ENCODE measurements around the gene SUCO.

DNA sequence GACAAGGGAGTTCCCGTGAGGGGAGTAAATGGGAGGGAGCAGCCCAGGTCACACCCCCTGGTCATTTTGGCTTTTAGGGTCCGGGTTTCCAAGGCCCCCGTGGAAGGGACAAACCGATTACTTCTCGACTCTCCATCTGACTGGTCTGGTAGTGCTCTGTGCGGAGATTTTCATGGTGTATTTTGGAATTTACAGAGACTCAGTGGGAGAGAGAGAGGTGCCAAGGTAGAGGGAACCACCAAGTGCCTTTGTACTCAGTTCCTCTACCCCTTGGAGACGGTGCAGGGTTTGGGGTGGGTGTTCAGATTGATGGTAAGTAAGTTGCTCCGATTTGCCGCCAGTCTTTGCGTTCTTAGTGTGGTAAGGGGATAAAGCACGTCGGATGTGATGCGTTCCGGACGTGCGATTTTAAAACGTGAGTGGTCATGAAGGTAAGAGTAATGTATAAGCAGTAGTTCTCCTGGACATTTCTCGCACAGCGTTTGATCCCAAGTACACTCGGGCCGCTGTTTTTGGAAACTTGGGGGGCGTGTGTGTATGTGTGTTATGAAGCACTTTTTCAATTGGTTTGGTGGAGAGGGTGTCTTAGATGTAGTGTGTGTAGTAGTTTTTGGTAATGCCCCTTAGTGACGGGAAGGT lies 682 bp downstream of the SUCO start:
- no peak for TF ChIP-seq YY1 (IDR thresholded peaks at IDR 0.05; ENCODE audit: insufficient read depth, insufficient read length)
- TF ChIP-seq ZNF274 (IDR thresholded peaks at IDR 0.05; ENCODE audit: low read depth, low read length): no peak
